Testis (tissue), 2 donors: ENCODE data around the gene GALNT17.

Experiments used
- CTCF ChIP-seq, 3 experiments: fragments of 450-650 bp in 2 of 3; fragments of 200-600 bp in 1 of 3; sonication (generic) in 1 of 3; IDR thresholded peaks; one replicate each; pipeline ENCODE4 v1.5.1; 2016 to 2019; ENCODE audit warnings: antibody characterized with exemption in 3 of 3, mild to moderate bottlenecking in 2 of 3, moderate library complexity in 1 of 3
- POLR2A ChIP-seq: fragments of 450-650 bp; IDR thresholded peaks from one replicate; pipeline ENCODE4 v1.6.1; 2017; ENCODE audit warnings: antibody characterized with exemption, mild to moderate bottlenecking, moderate library complexity

GRCh38 chr7:71457021-71457420, 325.1 kb downstream of the GALNT17 start:
- TF ChIP-seq CTCF (IDR thresholded peaks at IDR 0.05) (no peak), POLR2A (no peak)
